ENCODE results near the gene ARPP19.
"Not testable (repeated sequence)": the region's sequence is repeated elsewhere in the genome, so short reads cannot be mapped to it uniquely, and the experiment has no call there.

The ARPP19 gene, protein sequence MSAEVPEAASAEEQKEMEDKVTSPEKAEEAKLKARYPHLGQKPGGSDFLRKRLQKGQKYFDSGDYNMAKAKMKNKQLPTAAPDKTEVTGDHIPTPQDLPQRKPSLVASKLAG

DNA sequence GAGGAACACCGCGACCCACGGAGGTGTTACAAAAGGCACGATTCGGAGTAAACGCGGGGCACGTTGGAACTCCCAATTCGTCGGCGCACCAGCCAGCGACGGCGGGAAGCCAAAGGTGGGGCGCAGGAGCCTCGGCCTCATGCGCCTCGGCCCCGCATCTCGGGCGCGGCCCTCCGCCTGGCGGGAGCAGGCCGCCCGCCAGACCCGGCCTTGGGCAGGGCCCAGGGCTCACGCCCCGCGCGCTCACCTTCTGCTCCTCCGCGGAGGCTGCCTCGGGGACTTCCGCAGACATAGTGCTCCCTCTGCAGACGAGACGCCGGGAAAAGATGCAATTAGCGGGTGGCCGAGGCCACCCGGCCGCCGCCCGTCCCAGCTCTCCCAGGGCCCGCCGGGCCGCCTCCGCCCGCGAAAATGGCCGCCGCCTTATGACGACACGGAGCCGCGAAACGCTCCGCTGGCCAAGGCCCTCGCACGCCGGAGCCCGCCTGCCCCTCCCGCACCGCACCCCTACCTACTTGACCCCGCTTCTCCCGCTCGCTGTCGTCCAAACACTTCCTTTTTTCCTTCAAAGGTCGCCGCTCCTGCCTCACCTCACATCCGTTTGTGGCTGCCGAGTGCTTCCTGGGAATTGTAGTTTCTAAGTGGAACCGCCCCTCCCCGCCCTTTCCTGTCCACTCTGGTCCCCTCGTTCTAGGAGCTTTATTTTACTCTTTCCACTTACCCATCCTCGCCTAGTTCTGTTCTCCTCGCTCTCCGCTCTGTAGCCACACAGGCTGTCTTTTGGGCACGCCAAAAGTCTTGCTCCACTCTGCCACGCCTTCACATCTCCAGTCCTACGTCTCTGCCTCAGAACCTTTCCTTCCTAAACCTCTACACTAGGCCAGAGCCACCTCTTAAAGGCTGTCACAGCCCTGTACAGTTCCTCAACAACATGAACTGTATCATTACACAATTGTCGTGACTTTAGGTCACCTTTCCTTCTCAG lies at the start of gene ARPP19:
Gene ARPP19, minus strand, starts transcription at position 430 of the 985 bp plus-strand sequence. Its CDS starts 138 bp downstream, at position 292.
- DNase-seq (ENCODE audit: low read depth in 3 of 3): peak; percentile 52 to 64 (median 59)

DNA sequence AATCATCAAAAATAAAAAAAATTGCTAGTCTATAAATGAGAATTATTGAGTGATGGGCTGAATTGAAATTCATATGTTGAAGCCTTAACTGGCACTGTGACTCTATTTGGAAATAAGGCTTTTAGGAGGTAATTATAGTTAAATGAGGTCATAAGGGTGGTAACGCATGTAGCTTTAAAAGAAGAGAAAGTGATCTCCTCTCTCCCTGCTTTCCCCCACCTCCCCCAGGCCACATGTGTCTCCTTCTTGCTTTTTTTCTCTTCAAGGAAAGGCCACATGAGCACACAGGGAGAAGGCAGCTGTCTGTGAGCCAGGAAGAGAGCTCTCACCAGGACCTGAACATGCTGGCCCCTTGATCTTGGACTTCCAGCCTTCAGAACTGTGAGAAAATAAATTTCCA lies 48.2 kb upstream of the ARPP19 start:
- DNase-seq (ENCODE audit: low read depth in 3 of 3): no peak

- DNase-seq (ENCODE audit: low read depth in 3 of 3): no peak
Observed at GRCh38 chr15:52615302-52615701, 46.5 kb upstream of the ARPP19 start.

DNA sequence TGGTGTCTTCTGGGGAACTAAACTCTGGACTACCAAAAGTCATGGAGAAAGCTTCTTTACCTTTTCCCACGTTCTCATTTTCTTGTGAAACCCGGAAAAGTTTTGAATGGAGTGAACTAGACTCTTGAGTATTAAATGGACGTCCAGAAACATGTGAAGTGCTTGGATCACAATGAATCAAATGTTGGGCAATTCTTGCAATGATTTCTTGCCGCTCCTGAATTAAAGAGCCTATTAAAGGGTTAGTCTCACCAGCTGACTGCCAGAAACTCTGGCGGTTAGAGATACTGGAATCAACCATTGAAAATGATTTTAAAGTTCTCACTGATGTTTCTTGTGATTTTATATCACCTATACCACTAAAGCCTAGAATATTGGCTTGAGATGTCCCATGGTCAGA lies 40.8 kb upstream of the ARPP19 start:
- DNase-seq (ENCODE audit: low read depth in 3 of 3): no peak

- no peak for DNase-seq (ENCODE audit: low read depth in 3 of 3)
Observed at GRCh38 chr15:52584414-52584813, 15.6 kb upstream of the ARPP19 start.

DNA sequence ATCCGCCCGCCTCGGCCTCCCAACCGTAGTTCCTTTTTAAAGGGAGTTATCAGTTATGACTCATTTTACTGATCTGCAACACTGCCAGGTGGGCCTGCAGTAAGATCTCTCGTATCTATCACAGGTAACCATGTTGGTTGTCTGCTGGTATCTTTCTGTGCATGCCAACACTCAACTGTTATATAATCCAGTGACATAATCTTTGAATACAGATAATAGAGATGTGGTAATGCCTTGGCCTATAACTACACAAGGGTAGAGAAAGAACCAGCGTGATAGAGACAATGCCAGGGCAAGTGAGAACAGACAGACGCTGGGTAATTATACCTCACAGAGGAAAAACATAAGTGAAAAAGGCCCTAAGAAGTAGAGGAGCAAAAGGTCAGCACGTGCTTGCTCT lies 11.0 kb upstream of the ARPP19 start:
- DNase-seq (ENCODE audit: low read depth in 3 of 3): no peak

- DNase-seq (ENCODE audit: low read depth in 3 of 3): no peak
Observed at GRCh38 chr15:52576692-52577091, 7.9 kb upstream of the ARPP19 start.

DNA sequence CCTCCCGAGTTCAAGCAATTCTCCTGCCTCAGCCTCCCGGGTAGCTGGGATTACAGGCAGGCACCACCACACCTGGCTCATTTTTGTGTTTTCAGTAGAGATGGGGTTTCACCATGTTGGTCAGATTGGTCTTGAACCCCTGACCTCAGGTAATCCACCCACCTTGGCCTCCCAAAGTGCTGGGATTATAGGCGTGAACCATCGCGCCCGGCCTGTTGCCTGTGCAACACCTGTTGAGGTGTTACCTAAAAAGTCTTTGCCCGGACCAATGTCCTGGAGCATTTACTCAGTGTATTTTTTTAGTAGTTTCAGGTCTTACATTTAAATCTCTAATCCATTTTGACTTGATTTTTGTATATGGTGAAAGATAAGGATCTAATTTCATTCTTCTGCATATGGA lies 6.7 kb upstream of the ARPP19 start:
- not testable (repeated sequence) for DNase-seq (ENCODE audit: low read depth in 3 of 3)

DNA sequence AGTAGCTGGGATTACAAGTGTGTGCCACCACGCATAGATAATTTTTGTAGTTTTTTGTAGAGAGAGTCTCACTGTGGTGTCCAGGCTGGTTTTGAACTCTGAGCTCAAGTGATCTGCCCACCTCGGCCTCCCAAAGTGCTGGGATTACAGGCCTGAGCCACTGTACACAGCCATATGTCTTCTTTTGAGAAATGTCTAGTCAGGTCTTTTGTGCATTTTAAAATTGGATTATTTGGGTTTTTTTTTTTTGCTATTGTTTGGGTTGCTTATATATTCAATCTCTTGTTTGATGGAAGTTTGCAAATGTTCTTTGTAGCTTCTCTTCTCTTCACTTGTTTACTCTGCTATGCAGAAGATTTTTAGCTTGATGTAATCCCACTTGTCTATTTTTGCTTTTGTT lies 6.2 kb upstream of the ARPP19 start:
- DNase-seq (ENCODE audit: low read depth in 3 of 3): no peak

GRCh38 chr15:52574623-52575022 lies 5.8 kb upstream of the ARPP19 start:
- not testable (repeated sequence) for DNase-seq (ENCODE audit: low read depth in 3 of 3)

GRCh38 chr15:52567871-52568600 lies 794 bp downstream of the ARPP19 start:
- peak in 2 of 3 experiments; percentile 23 to 29 for DNase-seq (ENCODE audit: low read depth in 3 of 3)

DNA sequence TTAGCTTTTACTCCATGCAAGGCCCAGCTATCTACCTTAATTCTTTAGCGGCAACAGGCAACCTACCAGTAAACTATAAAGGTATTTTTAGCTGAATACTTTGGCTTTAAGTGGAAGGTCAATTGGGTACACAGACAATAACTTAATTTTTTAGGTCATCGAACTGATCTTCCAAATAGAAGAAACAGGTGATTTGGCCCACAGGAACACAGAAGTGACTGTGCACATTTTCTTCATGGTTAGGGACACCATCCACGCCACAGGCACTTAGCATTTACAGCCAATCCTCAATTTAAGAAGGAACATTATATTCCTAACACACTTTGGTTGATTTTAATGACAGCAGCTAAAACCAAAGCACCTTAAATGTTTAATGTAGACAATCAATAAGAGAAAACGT lies 1.9 kb downstream of the ARPP19 start:
- no peak for DNase-seq (ENCODE audit: low read depth in 3 of 3)

DNA sequence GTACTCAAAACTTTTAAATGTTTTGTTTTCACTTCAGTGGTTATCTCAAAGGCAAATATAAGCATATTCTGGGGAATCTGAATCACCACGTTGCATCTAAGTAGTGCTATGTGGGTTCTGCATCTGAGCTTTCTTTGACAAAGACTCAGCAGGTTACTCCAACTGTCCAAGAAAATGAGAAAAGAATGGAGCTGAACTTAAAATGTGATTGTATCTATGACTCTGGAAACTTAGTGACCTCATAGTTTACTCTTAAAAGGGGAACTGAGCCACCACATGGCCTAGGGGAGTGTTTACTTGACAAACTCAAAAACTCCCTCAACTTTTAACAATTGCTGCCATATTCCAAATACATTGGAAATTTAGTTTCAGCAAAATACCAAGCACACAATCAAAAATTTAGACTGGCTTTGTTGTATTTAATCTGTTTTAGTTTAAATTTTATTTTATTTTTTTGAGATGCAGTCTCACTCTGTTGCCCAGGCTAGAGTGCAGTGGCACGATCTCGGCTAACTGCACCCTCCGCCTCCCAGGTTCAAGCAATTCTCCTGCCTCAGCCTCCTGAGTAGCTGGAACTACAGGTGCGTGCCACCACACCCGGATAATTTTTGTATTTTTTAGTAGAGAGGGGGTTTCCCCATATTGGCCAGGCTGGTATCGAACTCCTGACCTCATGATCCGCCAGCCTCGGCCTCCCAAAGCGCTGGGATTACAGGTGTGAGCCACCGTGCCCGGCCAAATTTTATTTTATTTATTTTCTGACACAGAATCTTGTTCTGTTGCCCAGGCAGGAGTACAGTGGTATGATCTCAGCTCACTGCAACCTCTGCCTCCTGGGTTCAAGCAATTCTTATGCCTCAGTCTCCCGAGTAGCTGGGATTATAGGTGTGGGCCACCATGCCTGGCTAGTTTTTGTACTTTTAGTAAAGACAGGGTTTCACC lies 3.1 kb downstream of the ARPP19 start:
- not testable (repeated sequence) for DNase-seq (ENCODE audit: low read depth in 3 of 3)

GRCh38 chr15:52563501-52564060 lies 5.2 kb downstream of the ARPP19 start:
- no peak for DNase-seq (ENCODE audit: low read depth in 3 of 3)

DNA sequence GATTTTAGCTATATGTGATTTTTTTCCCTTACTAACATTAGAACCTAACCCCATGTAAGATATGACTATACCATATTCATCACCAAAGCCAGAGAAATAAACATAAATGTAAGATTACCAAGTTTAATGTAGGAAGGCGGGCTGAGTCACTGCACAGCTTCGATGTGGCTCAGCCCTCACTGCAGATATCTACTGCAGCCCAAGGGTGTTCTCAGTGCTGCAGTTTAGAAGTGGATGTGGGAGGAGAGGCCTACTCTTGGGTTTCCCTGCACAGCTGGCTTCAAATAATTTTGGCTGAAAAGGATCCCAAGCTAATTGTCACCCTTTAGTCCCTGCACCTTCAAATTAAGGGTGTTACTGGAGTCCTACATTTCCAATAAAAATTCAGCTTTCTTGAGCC lies 9.3 kb downstream of the ARPP19 start:
- peak in 1 of 3 experiments; percentile 1 for DNase-seq (ENCODE audit: low read depth in 3 of 3)

GRCh38 chr15:52559022-52559421 lies 9.8 kb downstream of the ARPP19 start:
- DNase-seq (ENCODE audit: low read depth in 3 of 3): no peak

- peak in 1 of 3 experiments; percentile 14 for DNase-seq (ENCODE audit: low read depth in 3 of 3)
Observed at GRCh38 chr15:52558196-52558595, 10.6 kb downstream of the ARPP19 start.

GRCh38 chr15:52557274-52557641 lies 11.6 kb downstream of the ARPP19 start:
- no peak for DNase-seq (ENCODE audit: low read depth in 3 of 3)

GRCh38 chr15:52556524-52557273 lies 12.1 kb downstream of the ARPP19 start:
- DNase-seq (ENCODE audit: low read depth in 3 of 3): no peak

DNA sequence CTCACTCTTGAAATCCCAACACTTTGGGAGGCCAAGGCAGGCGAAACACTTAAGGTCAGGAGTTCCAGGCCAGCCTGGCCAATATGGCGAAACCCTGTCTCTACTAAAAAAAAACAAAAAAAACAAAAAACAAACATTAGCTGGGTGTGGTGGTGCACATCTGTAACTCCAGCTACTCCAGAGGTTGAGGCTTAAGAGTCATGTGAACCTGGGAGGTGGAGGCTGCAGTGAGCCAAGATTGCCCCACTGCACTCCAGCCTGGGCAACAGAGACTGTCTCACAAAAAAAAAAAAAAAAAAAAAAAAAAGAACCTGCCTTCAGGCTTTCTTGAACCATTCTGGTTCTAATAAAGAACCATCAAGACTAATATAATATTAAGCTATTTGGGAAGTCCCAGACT lies 16.5 kb downstream of the ARPP19 start:
- DNase-seq (ENCODE audit: low read depth in 3 of 3): no peak
